ENCODE measurements around the gene TJP3.
A peak's percentile ranks its signal among the peaks of the same experiment; 100 is the strongest.

The TJP3 gene

GRCh38 chr19:3784607-3785450, 76.6 kb downstream of the TJP3 start:
- no peak for DNase-seq (ENCODE audit: low read depth in 3 of 3)

- peak in 1 of 3 donors; percentile 20 for DNase-seq (ENCODE audit: low read depth in 3 of 3)
These were observed 77.3 kb downstream of the TJP3 start for GRCh38 chr19:3785451-3785937.

GRCh38 chr19:3785938-3786824, 78.0 kb downstream of the TJP3 start, which contains the start of gene MATK:
Gene MATK, minus strand, starts transcription at chr19:3786381. Its CDS starts 1,246 bp downstream, at chr19:3785135.
- peak in 1 of 3 donors; percentile 26 for DNase-seq (ENCODE audit: low read depth in 3 of 3)

GRCh38 chr19:3788996-3789778, 81.0 kb downstream of the TJP3 start:
- no peak for DNase-seq (ENCODE audit: low read depth in 3 of 3)

GRCh38 chr19:3790209-3790734, 82.1 kb downstream of the TJP3 start:
- no peak for DNase-seq (ENCODE audit: low read depth in 3 of 3)

GRCh38 chr19:3790941-3791340, 82.8 kb downstream of the TJP3 start:
- no peak for DNase-seq (ENCODE audit: low read depth in 3 of 3)

- DNase-seq (ENCODE audit: low read depth in 3 of 3) = no peak
These were observed 83.9 kb downstream of the TJP3 start for GRCh38 chr19:3792114-3792513.

GRCh38 chr19:3793799-3794198, 85.6 kb downstream of the TJP3 start:
- DNase-seq (ENCODE audit: low read depth in 3 of 3) = no peak

- DNase-seq (ENCODE audit: low read depth in 3 of 3) = no peak
These were observed 88.2 kb downstream of the TJP3 start for GRCh38 chr19:3796358-3796757.

GRCh38 chr19:3798137-3798536, 90.0 kb downstream of the TJP3 start:
- no peak for DNase-seq (ENCODE audit: low read depth in 3 of 3)
